Neural cell (in vitro differentiated cells): Measurements from ENCODE around the gene ATG4A.

Experiments
- EP300 ChIP-seq: fragments of 450-650 bp; conservative IDR thresholded peaks from 2 replicates; pipeline ENCODE4 v1.6.1; 2014; ENCODE audit warnings: antibody characterized with exemption, mild to moderate bottlenecking, moderate library complexity; ENCODE audit not compliant: poor library complexity, severe bottlenecking
- EZH2 ChIP-seq: fragments of 200-600, 300-800 bp; shearing (Covaris generic), sonication (generic); IDR thresholded peaks from 2 replicates; pipeline ENCODE4 v1.6.1; 2014; ENCODE audit warnings: antibody characterized with exemption, low read length, borderline replicate concordance, mild to moderate bottlenecking; ENCODE audit not compliant: insufficient read depth, poor library complexity, severe bottlenecking
- POLR2AphosphoS5 ChIP-seq: IDR thresholded peaks from 2 replicates; pipeline ENCODE4 v1.6.1; 2012
- RAD21 ChIP-seq: fragments of 450-650 bp; conservative IDR thresholded peaks from 2 replicates; pipeline ENCODE4 v1.6.1; 2014; ENCODE audit warnings: antibody characterized with exemption, mild to moderate bottlenecking, moderate library complexity
- SMC3 ChIP-seq: fragments of 450-650 bp; conservative IDR thresholded peaks from 2 replicates; pipeline ENCODE4 v1.6.1; 2014; ENCODE audit warnings: antibody characterized with exemption, mild to moderate bottlenecking, moderate library complexity; ENCODE audit not compliant: poor library complexity
- TAF1 ChIP-seq: IDR thresholded peaks from 2 replicates; pipeline ENCODE4 v1.6.1; 2012; ENCODE audit warnings: low read depth
- TF ChIP-seq, protein P1 (sequence below): fragments of 450-650 bp; IDR thresholded peaks from 2 replicates; pipeline ENCODE4 v1.5.1; 2014; ENCODE audit warnings: antibody characterized with exemption, mild to moderate bottlenecking, moderate library complexity; ENCODE audit not compliant: poor library complexity, severe bottlenecking
- TF ChIP-seq, protein P2 (sequence below): IDR thresholded peaks from 2 replicates; pipeline ENCODE4 v1.6.1; 2012; ENCODE audit warnings: borderline replicate concordance

DNA sequence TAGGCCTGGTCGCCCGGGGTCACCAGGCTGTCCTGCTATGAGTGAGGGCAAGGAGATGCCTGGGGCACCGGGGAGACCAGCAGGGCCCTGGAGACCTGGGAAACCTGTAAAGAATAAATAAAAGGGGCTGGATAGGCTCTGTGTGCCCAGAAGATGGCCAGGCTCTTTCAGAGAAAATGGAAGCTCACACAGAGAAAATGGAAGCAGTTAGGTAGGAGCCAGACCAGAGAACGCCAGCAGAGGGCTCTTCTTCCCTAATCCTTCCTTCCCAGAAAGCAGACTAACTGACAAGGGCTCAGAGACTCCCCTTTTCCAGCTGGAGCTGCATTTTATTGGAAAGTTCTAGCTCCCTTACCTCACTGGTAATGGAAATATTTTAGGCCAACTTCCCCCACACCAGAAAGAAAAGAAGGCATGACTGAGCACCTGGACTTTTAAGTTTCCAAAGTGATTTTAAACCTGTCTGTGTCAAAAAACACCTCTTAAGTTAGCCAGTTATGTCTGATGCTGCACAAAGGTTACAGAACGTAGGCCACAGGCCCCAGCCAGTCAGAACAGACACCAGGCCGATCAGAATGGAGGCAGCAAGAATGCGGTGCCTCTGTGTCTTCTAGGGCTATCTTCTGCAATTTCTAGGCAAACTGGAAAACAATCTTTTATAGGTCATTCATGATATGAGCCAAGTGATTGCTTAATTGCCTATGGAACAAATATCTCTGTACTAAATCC is 74.0 kb downstream of the ATG4A start:
- TF ChIP-seq, protein P1, sequence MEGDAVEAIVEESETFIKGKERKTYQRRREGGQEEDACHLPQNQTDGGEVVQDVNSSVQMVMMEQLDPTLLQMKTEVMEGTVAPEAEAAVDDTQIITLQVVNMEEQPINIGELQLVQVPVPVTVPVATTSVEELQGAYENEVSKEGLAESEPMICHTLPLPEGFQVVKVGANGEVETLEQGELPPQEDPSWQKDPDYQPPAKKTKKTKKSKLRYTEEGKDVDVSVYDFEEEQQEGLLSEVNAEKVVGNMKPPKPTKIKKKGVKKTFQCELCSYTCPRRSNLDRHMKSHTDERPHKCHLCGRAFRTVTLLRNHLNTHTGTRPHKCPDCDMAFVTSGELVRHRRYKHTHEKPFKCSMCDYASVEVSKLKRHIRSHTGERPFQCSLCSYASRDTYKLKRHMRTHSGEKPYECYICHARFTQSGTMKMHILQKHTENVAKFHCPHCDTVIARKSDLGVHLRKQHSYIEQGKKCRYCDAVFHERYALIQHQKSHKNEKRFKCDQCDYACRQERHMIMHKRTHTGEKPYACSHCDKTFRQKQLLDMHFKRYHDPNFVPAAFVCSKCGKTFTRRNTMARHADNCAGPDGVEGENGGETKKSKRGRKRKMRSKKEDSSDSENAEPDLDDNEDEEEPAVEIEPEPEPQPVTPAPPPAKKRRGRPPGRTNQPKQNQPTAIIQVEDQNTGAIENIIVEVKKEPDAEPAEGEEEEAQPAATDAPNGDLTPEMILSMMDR: peak; percentile 53
- TF ChIP-seq EZH2 (no peak), RAD21 (peak; percentile 49), TAF1 (no peak), POLR2AphosphoS5 (no peak), SMC3 (peak; percentile 50), EP300 (no peak)
- TF ChIP-seq, protein P2, sequence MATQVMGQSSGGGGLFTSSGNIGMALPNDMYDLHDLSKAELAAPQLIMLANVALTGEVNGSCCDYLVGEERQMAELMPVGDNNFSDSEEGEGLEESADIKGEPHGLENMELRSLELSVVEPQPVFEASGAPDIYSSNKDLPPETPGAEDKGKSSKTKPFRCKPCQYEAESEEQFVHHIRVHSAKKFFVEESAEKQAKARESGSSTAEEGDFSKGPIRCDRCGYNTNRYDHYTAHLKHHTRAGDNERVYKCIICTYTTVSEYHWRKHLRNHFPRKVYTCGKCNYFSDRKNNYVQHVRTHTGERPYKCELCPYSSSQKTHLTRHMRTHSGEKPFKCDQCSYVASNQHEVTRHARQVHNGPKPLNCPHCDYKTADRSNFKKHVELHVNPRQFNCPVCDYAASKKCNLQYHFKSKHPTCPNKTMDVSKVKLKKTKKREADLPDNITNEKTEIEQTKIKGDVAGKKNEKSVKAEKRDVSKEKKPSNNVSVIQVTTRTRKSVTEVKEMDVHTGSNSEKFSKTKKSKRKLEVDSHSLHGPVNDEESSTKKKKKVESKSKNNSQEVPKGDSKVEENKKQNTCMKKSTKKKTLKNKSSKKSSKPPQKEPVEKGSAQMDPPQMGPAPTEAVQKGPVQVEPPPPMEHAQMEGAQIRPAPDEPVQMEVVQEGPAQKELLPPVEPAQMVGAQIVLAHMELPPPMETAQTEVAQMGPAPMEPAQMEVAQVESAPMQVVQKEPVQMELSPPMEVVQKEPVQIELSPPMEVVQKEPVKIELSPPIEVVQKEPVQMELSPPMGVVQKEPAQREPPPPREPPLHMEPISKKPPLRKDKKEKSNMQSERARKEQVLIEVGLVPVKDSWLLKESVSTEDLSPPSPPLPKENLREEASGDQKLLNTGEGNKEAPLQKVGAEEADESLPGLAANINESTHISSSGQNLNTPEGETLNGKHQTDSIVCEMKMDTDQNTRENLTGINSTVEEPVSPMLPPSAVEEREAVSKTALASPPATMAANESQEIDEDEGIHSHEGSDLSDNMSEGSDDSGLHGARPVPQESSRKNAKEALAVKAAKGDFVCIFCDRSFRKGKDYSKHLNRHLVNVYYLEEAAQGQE: no peak
